RKO (cell line): ENCODE data around the gene NALCN.

ENCODE experiments used
- DNase-seq: peaks from one replicate; pipeline ENCODE4 v3.0.0-alpha.2; 2016; ENCODE audit warnings: low spot score

NALCN gene

DNA sequence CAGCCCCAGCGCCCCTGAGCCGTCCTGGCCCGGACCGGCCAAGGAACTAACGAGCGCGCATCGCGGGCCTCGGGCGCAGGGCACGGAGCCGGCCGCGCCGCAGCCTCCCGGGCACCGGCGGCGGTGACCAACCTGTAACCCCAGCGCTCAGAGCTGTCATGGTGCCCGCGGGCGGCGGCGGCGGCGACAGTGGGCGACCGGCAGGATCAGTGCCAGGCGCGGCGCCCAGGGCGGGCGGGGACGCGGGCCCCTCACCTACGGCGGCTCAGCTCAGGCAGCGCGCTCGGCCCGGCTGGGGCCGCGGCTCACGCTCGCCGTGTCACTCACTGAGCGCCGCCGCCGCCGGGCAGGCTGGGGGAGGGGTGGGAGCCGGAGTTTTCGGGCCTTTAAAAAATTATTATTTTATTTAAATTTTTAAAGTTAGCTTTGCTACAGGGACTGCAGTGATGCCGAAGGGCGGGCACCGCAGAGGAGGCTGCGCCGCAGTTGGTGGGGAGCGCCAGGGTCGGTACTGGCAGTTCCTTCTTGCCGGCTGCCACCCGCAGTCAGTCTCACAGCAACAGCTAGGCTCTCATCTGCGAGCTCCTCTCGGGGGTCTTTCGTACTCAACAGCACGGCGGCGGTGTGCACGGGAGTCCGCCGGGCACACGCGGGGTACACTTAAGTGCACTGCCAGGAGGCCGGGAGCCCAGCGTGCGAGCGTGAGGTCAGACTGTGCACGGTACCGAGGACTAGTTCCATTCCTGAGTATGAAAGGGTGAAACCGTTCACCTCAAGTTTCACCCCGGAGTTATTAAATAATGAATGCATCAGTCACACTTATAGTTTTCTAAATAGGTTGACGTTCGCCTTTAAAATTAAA, at the start of gene NALCN:
TSS of gene NALCN (minus strand) at position 328 of the 862 bp plus-strand sequence. CDS start 17,382 bp downstream, outside the sequence.
- DNase-seq, result no peak

DNA sequence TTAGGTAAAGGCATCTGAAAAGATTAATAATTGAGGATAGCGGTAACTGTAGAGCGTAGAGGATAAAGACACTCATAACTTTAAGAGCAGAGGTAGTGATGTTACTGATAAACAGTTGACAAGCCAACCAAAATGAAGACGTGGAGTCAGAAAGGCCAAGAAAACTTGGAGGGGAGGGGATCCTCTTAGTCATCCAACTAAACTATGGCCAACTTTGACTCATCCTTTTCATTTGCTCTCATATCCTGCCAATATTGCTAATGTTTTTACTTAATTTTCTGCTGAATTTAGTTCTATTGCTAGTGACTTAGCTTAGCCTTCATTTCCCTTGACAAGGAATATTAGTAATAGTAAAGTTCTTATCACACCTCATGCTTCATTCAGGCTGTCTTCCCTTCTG, 49.6 kb upstream of the NALCN start:
- DNase-seq, result no peak

DNA sequence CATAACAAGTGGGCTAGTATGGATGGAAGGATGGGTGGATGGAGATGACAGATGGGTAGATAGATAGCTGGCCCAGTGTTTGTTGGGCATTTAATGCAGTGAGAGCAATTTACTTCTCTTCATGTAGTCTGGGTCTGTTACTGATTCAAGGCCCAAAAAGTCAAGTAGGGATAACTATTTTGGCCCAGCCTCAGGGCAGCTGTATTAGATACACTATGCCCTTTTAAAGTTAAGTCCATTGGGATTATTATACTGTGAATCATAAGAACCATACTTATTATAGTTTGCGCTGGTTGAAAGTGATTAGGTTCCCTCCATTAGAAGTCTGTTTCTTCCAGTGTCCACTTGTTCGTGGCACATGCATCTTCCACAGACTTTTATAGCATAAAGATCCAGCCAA, 40.9 kb upstream of the NALCN start:
- no peak for DNase-seq

- DNase-seq, result peak; percentile 49
These were observed 39.6 kb upstream of the NALCN start for GRCh38 chr13:101455863-101456262.

DNA sequence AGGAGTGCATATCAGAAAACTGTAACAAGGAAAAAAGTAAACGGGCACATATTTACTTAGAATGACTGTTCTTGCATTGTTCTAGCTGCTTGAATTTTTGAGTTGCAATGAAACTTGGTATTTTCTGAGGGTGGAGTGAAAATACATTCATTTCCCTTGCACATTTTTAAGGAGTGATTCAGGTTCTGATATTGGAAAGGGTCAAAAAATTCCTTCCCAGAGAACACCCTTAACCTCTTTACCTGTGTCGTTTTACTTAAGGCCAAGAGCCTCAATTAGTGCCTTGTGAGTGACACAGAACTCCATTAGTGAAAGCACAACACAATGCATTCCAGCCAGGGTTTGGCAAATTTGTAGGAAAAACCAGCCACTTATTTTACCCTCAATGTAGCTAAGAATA, 38.5 kb upstream of the NALCN start:
- no peak for DNase-seq

DNA sequence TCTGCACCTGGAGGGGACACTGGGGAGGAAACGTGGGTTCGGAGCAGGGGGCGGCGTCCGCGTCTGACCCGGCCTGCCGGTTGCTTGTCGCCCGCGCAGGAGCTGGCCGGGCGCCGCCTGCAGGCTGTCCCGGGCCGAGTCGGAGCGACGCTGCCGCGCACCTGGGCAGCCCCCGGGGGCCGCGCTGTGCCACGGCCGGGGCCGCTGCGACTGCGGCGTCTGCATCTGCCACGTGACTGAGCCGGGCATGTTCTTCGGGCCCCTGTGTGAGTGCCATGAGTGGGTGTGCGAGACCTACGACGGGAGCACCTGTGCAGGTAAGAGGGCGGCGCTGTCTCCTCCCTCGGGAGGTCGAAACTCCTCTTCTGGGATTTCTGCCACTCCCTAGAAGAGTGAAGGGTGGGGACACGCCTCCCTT, 37.5 kb upstream of the NALCN start:
- no peak for DNase-seq

GRCh38 chr13:101452519-101453485, 36.5 kb upstream of the NALCN start, which contains the start of gene ITGBL1:
TSS of gene ITGBL1 (plus strand) at chr13:101452675. CDS start at chr13:101452834, 159 bp downstream.
- DNase-seq, result no peak

DNA sequence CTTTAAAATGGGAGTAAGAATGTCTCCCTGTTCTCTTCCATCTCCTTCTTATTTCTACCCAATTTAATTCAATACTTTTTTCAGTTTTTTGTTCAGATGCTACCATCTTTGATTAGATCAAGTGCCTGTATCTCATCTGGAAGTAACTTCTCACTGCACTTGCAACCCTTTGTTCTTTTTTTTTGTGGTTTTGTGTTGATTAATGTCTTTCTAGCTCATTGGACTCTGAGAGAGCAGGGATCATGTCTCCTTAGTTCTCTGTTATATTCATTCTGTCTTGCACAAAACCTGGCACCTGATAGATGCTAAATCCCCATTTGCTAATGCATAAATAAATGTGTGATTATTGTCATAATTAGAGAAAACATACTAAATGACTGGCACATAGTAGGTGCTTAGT, 35.3 kb upstream of the NALCN start:
- no peak for DNase-seq

DNA sequence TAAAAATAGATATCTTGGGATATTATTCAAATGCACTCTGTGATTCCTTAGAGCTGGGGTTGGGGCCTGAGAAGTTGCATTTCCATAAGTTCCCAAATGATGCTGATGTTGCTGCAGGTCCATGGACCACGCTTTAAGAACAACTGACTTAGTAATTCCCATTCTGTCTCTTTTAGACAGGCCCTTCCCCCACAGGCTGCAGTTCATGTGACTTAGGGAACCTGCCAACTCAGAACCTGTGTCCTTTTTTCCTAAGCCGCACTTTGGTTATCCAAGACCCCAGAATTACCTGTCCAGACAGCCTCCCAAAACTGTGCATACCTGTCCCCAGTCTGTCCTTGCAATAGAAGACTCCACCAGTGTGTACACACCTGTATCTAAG, 34.4 kb upstream of the NALCN start:
- DNase-seq, result no peak

DNA sequence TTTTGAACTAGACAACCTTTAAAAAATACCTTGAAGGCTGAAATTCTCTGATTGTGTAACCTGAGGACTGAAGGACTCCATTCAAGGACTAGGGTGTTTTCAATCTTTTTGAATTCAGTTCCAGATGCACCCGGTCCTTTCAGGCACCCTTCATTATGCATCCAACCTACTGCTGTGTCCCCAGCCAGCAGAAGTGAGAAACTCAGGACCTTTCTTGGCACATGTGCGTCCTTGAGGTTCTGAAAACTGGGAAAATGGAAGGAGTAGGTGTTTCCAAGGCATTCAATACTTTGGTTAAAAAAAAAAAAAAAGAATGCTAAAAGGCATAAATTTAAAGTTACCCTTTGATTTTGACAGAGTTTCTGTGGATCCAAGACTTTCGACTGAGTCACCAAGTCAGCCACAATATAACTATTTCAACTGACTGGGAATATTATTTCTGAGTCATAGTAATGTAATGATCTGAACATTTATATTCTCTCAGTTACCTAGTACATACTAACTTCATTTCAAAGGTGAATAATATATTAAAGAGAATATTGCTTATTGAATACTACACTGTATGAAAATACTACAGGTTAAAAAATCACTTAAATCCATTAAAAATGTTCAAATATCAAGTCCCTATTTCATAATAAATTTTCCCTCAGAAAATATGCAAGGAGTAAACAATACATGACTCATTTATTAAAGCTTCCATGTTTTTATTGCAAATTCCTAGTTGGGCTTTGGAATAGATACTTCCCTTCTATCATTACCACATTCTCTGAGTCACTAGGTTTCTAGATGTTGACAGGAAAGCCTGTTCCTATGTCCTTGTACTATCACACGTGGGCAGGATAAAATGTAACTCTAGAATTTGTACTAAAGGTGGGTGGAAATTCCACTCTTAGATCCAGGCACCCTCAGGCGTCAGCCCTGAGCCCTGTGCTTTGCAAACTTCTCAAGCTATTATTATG, 33.8 kb upstream of the NALCN start:
- no peak for DNase-seq

DNA sequence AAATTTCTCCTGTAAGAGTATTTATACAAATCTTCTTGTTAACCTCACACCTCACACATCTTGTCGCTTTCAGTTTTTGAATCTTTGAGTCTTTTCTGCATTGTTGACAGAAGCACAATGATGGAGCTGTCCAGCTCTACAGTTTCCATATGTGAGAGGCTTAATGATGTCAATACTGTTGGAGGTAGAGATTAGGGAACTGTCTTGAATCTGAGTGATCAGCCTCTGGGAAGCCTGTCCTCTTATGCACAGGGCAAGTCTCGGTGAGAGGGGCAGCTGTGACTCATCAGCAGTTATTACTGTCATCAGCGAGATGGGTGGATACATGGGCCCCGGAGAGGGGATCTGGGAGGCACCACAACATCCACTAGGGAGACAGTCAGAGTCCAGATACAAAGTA, 31.5 kb upstream of the NALCN start:
- DNase-seq, result no peak

DNA sequence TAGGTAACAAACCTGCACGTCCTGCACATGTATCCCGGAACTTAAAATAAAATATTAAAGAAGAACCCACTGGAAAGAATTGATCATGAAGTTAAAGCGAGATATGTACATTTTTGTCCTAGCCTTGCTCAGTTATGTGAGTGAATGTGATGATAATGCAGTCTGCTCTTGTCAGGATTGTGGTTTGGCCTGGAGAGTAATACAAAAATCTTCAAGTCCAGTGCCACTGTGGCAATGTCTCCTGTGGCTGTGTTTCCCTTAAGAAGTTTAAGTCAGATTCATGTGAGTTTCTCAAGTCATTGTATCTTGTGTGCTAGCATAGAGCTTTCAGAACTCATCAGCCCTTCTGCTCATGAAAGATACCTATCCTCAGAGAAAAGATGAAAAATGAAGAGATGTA, 18.2 kb upstream of the NALCN start:
- DNase-seq, result no peak

DNA sequence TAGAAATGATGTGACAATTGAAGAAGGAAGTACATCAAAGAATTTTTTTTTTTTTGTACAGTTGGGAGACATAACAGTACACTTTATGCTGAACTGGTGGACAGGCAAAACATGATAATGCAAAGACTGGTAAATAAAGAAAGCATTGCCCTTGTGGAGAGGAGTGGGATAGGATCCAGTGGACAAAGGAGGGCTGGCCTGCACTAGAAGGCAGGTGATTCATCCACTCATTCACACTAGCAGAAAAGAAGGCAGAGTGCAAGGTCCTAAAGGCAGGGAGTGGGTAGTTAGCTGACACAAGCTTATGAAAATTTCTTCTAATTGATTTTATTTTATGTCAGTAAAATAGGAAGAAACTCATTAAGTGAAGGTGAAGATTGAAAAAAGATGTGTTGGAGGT, 17.6 kb upstream of the NALCN start:
- DNase-seq, result no peak

DNA sequence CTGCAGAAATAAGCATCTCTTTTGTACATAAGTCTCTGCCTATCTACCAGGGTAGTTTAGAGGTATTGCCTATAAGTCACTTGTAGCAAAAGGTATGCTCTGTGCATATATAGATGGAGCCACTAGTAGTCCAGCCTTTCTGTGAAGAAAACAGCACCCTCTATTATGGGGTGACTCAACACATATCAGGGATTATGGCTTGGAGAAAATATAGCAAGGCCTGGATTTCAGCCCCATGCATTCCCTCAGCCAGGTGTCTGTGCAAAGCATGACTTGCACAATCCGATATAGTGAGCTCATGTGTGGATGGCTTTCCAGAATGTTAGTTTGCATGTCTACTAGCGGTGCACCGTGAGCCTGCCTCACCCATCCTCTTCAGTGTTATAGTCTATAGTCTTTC, 13.4 kb upstream of the NALCN start:
- DNase-seq, result no peak

DNA sequence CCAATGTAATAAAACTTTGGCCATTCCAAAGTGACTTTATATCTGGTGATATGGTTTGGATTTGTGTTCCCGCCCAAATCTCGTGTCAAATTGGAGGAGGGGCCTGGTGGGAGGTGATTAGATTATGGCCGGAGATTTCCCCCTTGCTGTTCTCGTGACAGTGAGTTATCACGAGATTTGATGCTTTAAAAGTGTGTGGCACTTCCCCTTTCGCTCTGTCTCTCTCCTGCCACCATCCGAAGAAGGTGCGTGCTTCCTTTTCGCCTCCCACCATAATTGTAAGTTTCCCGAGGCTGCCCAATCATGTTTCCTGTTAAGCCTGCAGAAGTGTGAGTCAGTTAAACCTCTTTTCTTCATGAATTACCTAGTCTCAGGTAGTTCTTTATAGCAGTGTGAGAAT, 9.3 kb upstream of the NALCN start:
- DNase-seq, result no peak

DNA sequence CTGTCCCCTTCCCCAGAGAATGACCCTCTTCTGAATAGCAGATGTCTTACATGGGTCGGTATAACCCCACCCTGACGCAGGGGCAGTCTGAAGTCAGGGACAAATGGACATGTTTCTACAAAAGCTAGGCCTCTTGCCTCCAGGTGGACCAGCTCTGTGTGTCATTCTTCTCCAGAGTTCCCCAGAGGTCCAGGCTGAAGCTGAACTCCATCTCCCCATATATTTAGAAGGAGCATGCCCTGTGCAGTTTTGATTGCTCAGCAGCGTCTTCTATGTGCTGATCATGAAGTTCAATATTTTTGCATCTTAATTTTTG, 8.8 kb upstream of the NALCN start:
- DNase-seq, result no peak

DNA sequence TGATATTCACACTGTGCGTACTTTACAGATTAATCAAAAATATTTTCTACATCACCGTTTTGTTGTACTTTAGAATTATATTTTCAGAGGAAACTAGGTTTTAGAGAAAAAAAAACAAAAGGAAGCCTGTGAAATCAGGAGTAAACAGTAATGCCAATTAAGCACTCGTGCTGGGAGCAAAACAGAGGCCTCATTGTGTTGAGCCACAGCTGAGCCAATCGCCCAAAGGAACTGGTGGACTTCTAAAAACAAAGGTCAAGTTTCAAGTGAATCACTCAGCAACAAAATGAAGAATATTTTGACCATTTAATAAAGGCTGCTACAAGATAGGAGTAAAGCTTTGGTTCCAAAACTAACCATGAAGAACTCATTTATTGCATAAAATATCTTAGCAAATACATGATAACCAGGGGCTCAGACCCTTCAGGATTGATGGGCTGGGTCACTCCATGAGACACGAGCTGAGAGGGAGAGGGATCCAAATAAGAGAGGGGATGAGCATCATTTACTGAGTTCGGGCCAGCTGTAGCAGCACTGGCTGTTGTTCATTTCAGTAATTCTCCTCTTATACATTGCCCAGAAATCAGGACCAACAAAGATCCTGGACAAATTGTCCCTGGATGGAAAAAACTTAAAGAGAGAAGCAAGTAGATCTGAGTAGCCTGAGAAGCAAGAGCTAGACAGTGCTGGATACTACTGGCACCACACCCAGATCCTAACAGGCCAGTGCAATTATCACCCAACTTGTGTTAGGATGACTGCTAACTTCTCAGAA, 8.3 kb upstream of the NALCN start:
- no peak for DNase-seq

DNA sequence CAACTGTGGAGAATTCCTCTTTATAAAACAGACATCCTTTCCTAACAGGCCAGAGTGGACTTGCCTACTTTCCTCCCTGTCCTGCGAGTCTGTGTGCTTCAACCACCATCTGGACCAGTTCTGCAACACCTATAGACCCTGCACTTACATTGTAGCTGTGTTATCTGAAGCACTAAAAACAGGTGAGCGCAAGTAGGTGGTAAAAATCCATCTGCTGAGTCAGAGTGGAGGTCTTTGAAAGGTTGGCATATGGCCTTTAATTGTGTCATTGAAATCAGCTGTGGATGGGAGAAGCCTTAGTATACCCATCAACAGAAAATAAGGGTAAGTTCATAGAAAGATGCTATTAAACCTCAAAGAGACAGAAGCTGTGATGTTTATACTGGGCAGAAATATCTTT, 7.6 kb upstream of the NALCN start:
- DNase-seq, result no peak

- DNase-seq, result no peak
These were observed 1.2 kb upstream of the NALCN start for GRCh38 chr13:101417501-101417900.

- no peak for DNase-seq
These were observed 717 bp upstream of the NALCN start for GRCh38 chr13:101417043-101417406.
